ENCODE measurements around the gene POLQ.
"Not testable (repeated sequence)": the region's sequence is repeated elsewhere in the genome, so short reads cannot be mapped to it uniquely, and the experiment has no call there.

Gene POLQ

GRCh38 chr3:121411523-121411922 lies 134.3 kb downstream of the POLQ start:
- no peak for DNase-seq

GRCh38 chr3:121405631-121406030 lies 140.2 kb downstream of the POLQ start:
- no peak for DNase-seq

- DNase-seq: no peak
Observed at GRCh38 chr3:121399820-121400219, 146.0 kb downstream of the POLQ start.

GRCh38 chr3:121398051-121398450 lies 147.7 kb downstream of the POLQ start:
- not testable (repeated sequence) for DNase-seq

GRCh38 chr3:121395967-121396366 lies 149.8 kb downstream of the POLQ start:
- DNase-seq: not testable (repeated sequence)

GRCh38 chr3:121388308-121388707 lies 157.5 kb downstream of the POLQ start:
- DNase-seq: not testable (repeated sequence)

Measured in amniotic stem cell (primary cell).